GM10248 (cell line): ENCODE data around the gene CYTH3.
"Not testable (repeated sequence)": the region's sequence is repeated elsewhere in the genome, so short reads cannot be mapped to it uniquely, and the experiment has no call there.

ENCODE experiments used
- CTCF ChIA-PET: fragments of 300-600 bp; sonication (Branson Sonifier 250); formaldehyde crosslinking; extraction: SDS; loops from one replicate; lab custom pipeline; 2021; ENCODE audit warnings: antibody characterized with exemption; lab: Yijun Ruan, JAX
- POLR2A ChIA-PET: fragments of 350-650 bp; sonication (Branson Sonifier 250); formaldehyde crosslinking; extraction: SDS; loops from one replicate; lab custom pipeline; 2020; ENCODE audit warnings: antibody characterized with exemption; lab: Yijun Ruan, JAX
- DNase-seq: peaks from one replicate; pipeline ENCODE4 v3.0.0; 2012; ENCODE audit errors: extremely low spot score
- CTCF ChIP-seq: IDR thresholded peaks from 2 replicates; pipeline ENCODE4 v1.5.1; 2012; ENCODE audit warnings: mild to moderate bottlenecking, low read depth; ENCODE audit errors: extremely low read depth, missing control alignments, control extremely low read depth

Gene CYTH3

GRCh38 chr7:6197801-6198551, 74.4 kb downstream of the CYTH3 start:
- POLR2A ChIA-PET, result no interaction called here
- CTCF ChIA-PET, result interaction anchor here (1.9 kb wide), 1 partner anchor 12 kb away, joined by 5 read pairs; no protein-coding TSS in a partner anchor
- no peak for TF ChIP-seq CTCF
- no peak for DNase-seq

DNA sequence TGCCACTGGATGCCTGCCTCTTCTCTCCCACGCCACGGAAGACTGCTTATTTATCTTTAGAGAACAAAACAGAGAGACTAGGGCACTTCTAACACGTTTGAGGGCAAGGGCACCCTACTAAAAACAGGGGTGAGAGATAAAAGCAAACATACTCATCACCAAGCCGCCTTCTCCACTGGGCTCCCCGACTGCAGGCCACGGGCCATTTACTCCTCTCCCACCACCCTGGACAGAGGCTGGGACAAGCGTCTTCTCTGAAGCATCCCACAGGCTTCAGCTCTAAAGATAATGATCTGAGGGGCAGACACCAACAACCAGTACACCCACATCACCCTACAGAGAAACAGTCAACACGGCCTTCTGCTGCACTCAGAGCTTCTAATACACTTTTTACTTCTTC, 78.7 kb downstream of the CYTH3 start:
- CTCF ChIA-PET, result interaction anchor here (2.0 kb wide), 1 partner anchor 10 kb away, joined by 5 read pairs; no protein-coding TSS in a partner anchor
- no peak for DNase-seq
- POLR2A ChIA-PET, result interaction anchor here (0.9 kb wide), 1 partner anchor 53 kb away, joined by 6 read pairs; no protein-coding TSS in a partner anchor
- TF ChIP-seq CTCF, result no peak

DNA sequence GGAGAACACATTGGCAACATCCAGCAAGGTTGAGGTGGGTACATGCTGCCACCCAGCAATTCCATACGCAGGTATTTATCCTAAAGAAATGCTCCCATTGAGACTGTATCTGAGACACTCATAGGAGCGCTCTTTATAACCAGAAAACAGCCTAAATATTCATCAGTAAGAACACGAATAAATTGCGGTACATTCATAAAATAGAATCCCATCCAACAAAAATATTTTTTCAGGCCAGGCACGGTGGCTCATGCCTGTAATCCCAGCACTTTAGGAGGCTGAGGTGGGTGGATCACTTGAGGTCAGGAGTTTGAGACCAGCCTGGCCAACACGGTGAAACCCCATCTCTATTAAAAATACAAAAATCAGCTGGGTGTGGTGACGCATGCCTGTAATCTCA, 81.9 kb downstream of the CYTH3 start:
- POLR2A ChIA-PET, CTCF ChIA-PET, DNase-seq: not testable (repeated sequence)

- DNase-seq, result no peak
- ChIA-PET CTCF (no interaction called here), POLR2A (no interaction called here)
- no peak for TF ChIP-seq CTCF
Measured at GRCh38 chr7:6188389-6188788, 84.0 kb downstream of the CYTH3 start.

GRCh38 chr7:6186577-6186976, 85.8 kb downstream of the CYTH3 start:
- POLR2A ChIA-PET, result no interaction called here
- no peak for TF ChIP-seq CTCF
- no peak for DNase-seq
- CTCF ChIA-PET, result interaction anchor here (1.5 kb wide), 1 partner anchor 11 kb away, joined by 5 read pairs; no protein-coding TSS in a partner anchor

DNA sequence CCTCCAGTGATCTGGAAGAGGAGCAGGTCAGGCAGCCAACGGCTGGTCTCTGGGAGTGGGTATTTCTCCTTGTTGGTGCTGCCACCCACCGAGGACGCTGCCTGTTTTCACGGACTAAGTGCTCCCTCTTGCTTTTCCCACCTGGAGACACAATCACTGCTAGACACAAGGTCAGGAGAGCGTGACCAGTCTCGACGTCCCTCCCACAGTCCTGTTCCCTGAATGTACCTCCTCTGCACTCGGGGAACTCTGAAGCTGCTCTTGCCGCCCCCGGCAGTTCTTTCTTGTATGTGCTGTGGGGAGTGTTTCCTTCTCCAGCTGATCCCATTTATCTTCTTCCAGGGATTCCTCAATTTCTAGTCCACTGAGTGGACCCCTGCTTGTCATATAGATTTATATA, 89.4 kb downstream of the CYTH3 start:
- ChIA-PET CTCF (interaction anchor here (1.2 kb wide), 1 partner anchor 254 kb away, joined by 3 read pairs; no protein-coding TSS in a partner anchor), POLR2A (no interaction called here)
- no peak for TF ChIP-seq CTCF
- DNase-seq, result no peak

DNA sequence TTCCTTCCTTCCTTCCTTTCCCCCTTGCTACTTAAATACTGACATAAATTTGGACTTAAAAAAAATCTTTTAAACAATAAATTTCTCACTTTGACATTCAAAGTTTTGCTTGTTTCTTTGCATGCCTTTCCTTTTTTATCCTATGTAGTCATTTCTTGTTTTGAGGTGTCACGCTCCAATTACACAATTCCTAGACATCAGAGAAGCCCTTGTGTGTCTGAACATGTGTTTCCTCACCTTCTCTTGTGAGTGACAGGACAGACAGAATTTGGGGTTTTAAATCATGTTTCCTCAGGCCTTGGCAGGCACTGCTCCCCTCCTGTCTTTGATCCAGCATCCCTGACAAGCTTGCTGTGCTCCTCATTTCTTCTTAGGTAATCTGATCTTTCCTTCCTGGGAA, 91.3 kb downstream of the CYTH3 start:
- POLR2A ChIA-PET, result no interaction called here

More for the DNA sequence above, 91.3 kb downstream of the CYTH3 start:
- CTCF ChIA-PET, result no interaction called here
- no peak for TF ChIP-seq CTCF
- DNase-seq, result no peak
